GM23248 (cell line): Measurements from ENCODE around the gene HDAC9.

Source experiments
- EZH2 ChIP-seq: fragments of 200-600 bp; sonication (generic); IDR thresholded peaks from 2 replicates; pipeline ENCODE4 v1.6.1; 2018; ENCODE audit warnings: antibody characterized with exemption, mild to moderate bottlenecking; ENCODE audit not compliant: insufficient read depth, poor library complexity, severe bottlenecking
- EZH2phosphoT487 ChIP-seq: fragments of 200-600 bp; sonication (generic); IDR thresholded peaks from 2 replicates; pipeline ENCODE4 v1.6.1; 2018; ENCODE audit warnings: antibody characterized with exemption, moderate library complexity, mild to moderate bottlenecking, low read depth; ENCODE audit not compliant: insufficient read depth

DNA sequence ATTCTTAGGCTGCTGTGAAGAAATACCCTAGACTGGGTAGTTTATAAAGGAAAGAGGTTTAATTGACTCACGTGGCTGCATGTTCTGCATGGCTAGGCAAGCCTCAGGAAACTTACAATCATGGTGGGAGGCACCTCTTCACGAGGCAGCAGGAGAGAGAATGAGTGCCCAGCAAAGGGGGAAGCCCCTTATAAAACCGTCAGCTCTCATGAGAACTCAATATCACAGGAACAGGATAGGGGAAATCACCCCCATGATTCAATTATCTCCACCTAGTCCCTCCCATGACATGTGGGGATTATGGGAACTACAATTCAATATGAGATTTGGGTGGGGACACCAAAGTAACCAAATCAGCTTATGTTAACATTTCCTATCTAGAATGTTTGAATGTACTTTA lies 362.7 kb downstream of the HDAC9 start:
- no peak for TF ChIP-seq EZH2
- no peak for TF ChIP-seq EZH2phosphoT487
